Progenitor cell of endocrine pancreas (in vitro differentiated cells): Measurements from ENCODE around the gene LCOR. TPM values are rescaled to one million over a fixed set of nuclear protein-coding genes. Genes with fewer than 3 reads are reported as not detected.

ENCODE experiments used
- DNase-seq: peaks from one replicate; pipeline ENCODE4 v3.0.0; 2021; ENCODE audit warnings: low spot score; ENCODE audit not compliant: unreplicated experiment
- H3K27ac Mint-ChIP-seq: 2 replicates; pipeline ENCODE4 v1.8.0; 2021; ENCODE audit warnings: mild to moderate bottlenecking, moderate library complexity, mixed read lengths
- H3K27me3 Mint-ChIP-seq: 2 replicates; pipeline ENCODE4 v1.8.0; 2021; ENCODE audit warnings: mixed read lengths
- H3K36me3 Mint-ChIP-seq: 2 replicates; pipeline ENCODE4 v1.8.0; 2022; ENCODE audit warnings: mixed read lengths; ENCODE audit not compliant: insufficient read depth
- H3K4me1 Mint-ChIP-seq: 2 replicates; pipeline ENCODE4 v1.8.0; 2021; ENCODE audit warnings: low read depth, mixed read lengths
- H3K4me3 Mint-ChIP-seq: 2 replicates; pipeline ENCODE4 v1.8.0; 2021; ENCODE audit warnings: low read depth, mild to moderate bottlenecking, moderate library complexity, mixed read lengths
- H3K9me3 Mint-ChIP-seq: 2 replicates; pipeline ENCODE4 v1.8.0; 2021; ENCODE audit warnings: low read depth, mixed read lengths
- CTCF ChIP-seq: fragments of 200-600 bp; sonication (generic); IDR thresholded peaks from one replicate; pipeline ENCODE4 v1.5.0; 2021; ENCODE audit warnings: antibody characterized with exemption, mild to moderate bottlenecking; ENCODE audit not compliant: unreplicated experiment
- total RNA-seq: library from RNA; stranded (reverse); gene quantifications from 2 replicates; pipeline ENCODE4 v1.2.1, GENCODE V29; 2021

Gene LCOR
- total RNA-seq, 1 donor from 2014 or later = 88.6 TPM

GRCh38 chr10:96949039-96949683 lies 117.1 kb downstream of the LCOR start:
- peak overlapping the region; percentile 22 for H3K27ac Mint-ChIP-seq
- peaks cover 24% of the 10 kb centered on the region for H3K4me1 Mint-ChIP-seq
- no peak overlapping the region for H3K4me3 Mint-ChIP-seq
- no peak for TF ChIP-seq CTCF
- H3K27me3 Mint-ChIP-seq = no peaks in the 10 kb centered on the region
- no peaks in the 10 kb centered on the region for H3K9me3 Mint-ChIP-seq
- H3K36me3 Mint-ChIP-seq = peaks cover 15% of the 10 kb centered on the region
- DNase-seq = no peak

- Mint-ChIP-seq H3K9me3 (no peaks in the 10 kb centered on the region), H3K27ac (peak overlapping the region; percentile 71), H3K36me3 (peaks cover 22% of the 10 kb centered on the region)
Measured at GRCh38 chr10:96951954-96952353, 119.9 kb downstream of the LCOR start.

GRCh38 chr10:96955794-96956193 lies 123.7 kb downstream of the LCOR start:
- H3K27me3 Mint-ChIP-seq = no peaks in the 10 kb centered on the region
- H3K36me3 Mint-ChIP-seq = peaks cover 22% of the 10 kb centered on the region
- no peak for DNase-seq
- TF ChIP-seq CTCF = no peak
- no peak overlapping the region for H3K4me3 Mint-ChIP-seq
- H3K4me1 Mint-ChIP-seq = peaks cover 22% of the 10 kb centered on the region
- H3K27ac Mint-ChIP-seq = no peak overlapping the region
- no peaks in the 10 kb centered on the region for H3K9me3 Mint-ChIP-seq

More at GRCh38 chr10:96951954-96952353, 119.9 kb downstream of the LCOR start:
- no peak for TF ChIP-seq CTCF
- Mint-ChIP-seq H3K4me1 (peaks cover 28% of the 10 kb centered on the region), H3K4me3 (no peak overlapping the region), H3K27me3 (no peaks in the 10 kb centered on the region)
- DNase-seq = no peak

GRCh38 chr10:96958071-96958470 lies 126.0 kb downstream of the LCOR start:
- Mint-ChIP-seq H3K9me3 (no peaks in the 10 kb centered on the region), H3K36me3 (peaks cover 16% of the 10 kb centered on the region), H3K27me3 (no peaks in the 10 kb centered on the region), H3K27ac (no peak overlapping the region), H3K4me3 (no peak overlapping the region), H3K4me1 (peaks cover 24% of the 10 kb centered on the region)
- DNase-seq = no peak
- TF ChIP-seq CTCF = no peak

- Mint-ChIP-seq H3K36me3 (peaks cover 12% of the 10 kb centered on the region), H3K4me1 (peaks cover 24% of the 10 kb centered on the region), H3K27me3 (no peaks in the 10 kb centered on the region), H3K4me3 (no peak overlapping the region), H3K27ac (peak overlapping the region; percentile 25), H3K9me3 (no peaks in the 10 kb centered on the region)
- DNase-seq = no peak
- no peak for TF ChIP-seq CTCF
Measured at GRCh38 chr10:96959733-96960132, 127.6 kb downstream of the LCOR start.
